IMR-90 (cell line): ENCODE results near the gene HYPK. TPM values are rescaled to one million over a fixed set of nuclear protein-coding genes. Genes with fewer than 3 reads are reported as not detected.
"Not testable (repeated sequence)": the region's sequence is repeated elsewhere in the genome, so short reads cannot be mapped to it uniquely, and the experiment has no call there.

Experiments used
- ATAC-seq: fragments of 200-7000 bp; cut with Tn5 transposase; 2 replicates; pipeline ENCODE4 v1.9.1; 2020; ENCODE audit warnings: low read depth, mild to moderate bottlenecking, moderate library complexity
- BruUV-seq: library from RNA; stranded (reverse); fragments of 400-500 nt; replicated peaks from 2 replicates; lab custom pipeline; 2021; lab: Mats Ljungman, UMichigan
- CTCF ChIA-PET: fragments of 300-600 bp; formaldehyde crosslinking; extraction: SDS; loops from one replicate; lab custom pipeline; 2021; ENCODE audit warnings: antibody characterized with exemption; lab: Yijun Ruan, JAX
- POLR2A ChIA-PET: fragments of 300-600 bp; sonication (Branson Sonifier 250); formaldehyde crosslinking; loops from one replicate; lab custom pipeline; 2022; ENCODE audit warnings: antibody characterized with exemption; ENCODE audit not compliant: unreplicated experiment; lab: Charles Lee
- DNase-seq: peaks from one replicate; pipeline ENCODE4 v3.0.0; 2013
- H2AFZ ChIP-seq: replicated peaks from 2 replicates; pipeline ENCODE3; 2013; ENCODE audit warnings: low read length, mild to moderate bottlenecking; ENCODE audit not compliant: poor library complexity
- H2AK5ac ChIP-seq: 2 replicates; pipeline ENCODE4 v1.6.1; 2013; ENCODE audit warnings: low read depth, low read length, inconsistent platforms
- H2AK9ac ChIP-seq: replicated peaks from 2 replicates; pipeline ENCODE3; 2013; ENCODE audit warnings: mild to moderate bottlenecking, low read depth, low read length, moderate library complexity; ENCODE audit not compliant: poor library complexity
- H2BK120ac ChIP-seq: 2 replicates; pipeline ENCODE4 v1.6.1; 2013; ENCODE audit warnings: low read depth, low read length, inconsistent platforms
- H2BK15ac ChIP-seq: 3 replicates; pipeline ENCODE4 v1.6.1; 2013; ENCODE audit warnings: low read depth, low read length, inconsistent platforms
- H2BK20ac ChIP-seq: 2 replicates; pipeline ENCODE4 v1.6.1; 2013; ENCODE audit warnings: low read depth, mild to moderate bottlenecking, inconsistent platforms, low read length, moderate library complexity
- H2BK5ac ChIP-seq: 2 replicates; pipeline ENCODE4 v1.6.1; 2013; ENCODE audit warnings: mild to moderate bottlenecking, low read depth, low read length, inconsistent platforms; ENCODE audit not compliant: poor library complexity, severe bottlenecking
- H3K14ac ChIP-seq: replicated peaks from 2 replicates; pipeline ENCODE4 v1.6.1; 2013; ENCODE audit warnings: low read depth, low read length, inconsistent platforms
- H3K18ac ChIP-seq: 2 replicates; pipeline ENCODE4 v1.6.1; 2013; ENCODE audit warnings: low read depth, low read length, control low read depth
- H3K23ac ChIP-seq: 2 replicates; pipeline ENCODE4 v1.6.1; 2013; ENCODE audit warnings: low read depth, low read length, inconsistent platforms
- H3K27ac ChIP-seq: 2 replicates; pipeline ENCODE4 v1.5.1; 2013; ENCODE audit warnings: mild to moderate bottlenecking, control low read depth, low read length; ENCODE audit not compliant: insufficient read depth
- H3K27me3 ChIP-seq: 2 replicates; pipeline ENCODE4 v1.6.1; 2013; ENCODE audit warnings: low read length; ENCODE audit not compliant: control insufficient read depth, insufficient read depth
- H3K36me3 ChIP-seq: 2 replicates; pipeline ENCODE4 v1.6.1; 2013; ENCODE audit warnings: low read length, mixed read lengths; ENCODE audit not compliant: control insufficient read depth, insufficient read depth
- H3K4ac ChIP-seq: 2 replicates; pipeline ENCODE4 v1.6.1; 2013; ENCODE audit warnings: low read depth, low read length, inconsistent platforms
- H3K4me1 ChIP-seq: 2 replicates; pipeline ENCODE4 v1.6.1; 2013; ENCODE audit warnings: low read length, mixed read lengths; ENCODE audit not compliant: control insufficient read depth, insufficient read depth
- H3K4me2 ChIP-seq: 2 replicates; pipeline ENCODE4 v1.6.1; 2013; ENCODE audit warnings: low read depth, mild to moderate bottlenecking, control low read depth, low read length, moderate library complexity
- H3K4me3 ChIP-seq: 2 replicates; pipeline ENCODE4 v1.5.1; 2013; ENCODE audit warnings: low read depth, mild to moderate bottlenecking, control low read depth, low read length, moderate library complexity; ENCODE audit not compliant: insufficient read depth
- H3K56ac ChIP-seq: 2 replicates; pipeline ENCODE4 v1.6.1; 2013; ENCODE audit warnings: low read length, inconsistent platforms; ENCODE audit not compliant: insufficient read depth; ENCODE audit errors: extremely low read depth
- H3K79me1 ChIP-seq, 2 experiments: 2 replicates each; pipeline ENCODE4 v1.6.1; 2013; ENCODE audit warnings: low read length in 2 of 2, inconsistent platforms in 1 of 2, low read depth in 1 of 2
- H3K9ac ChIP-seq: 2 replicates; pipeline ENCODE4 v1.6.1; 2013; ENCODE audit warnings: low read depth, low read length, control low read depth
- H3K9me1 ChIP-seq: 2 replicates; pipeline ENCODE4 v1.6.1; 2013; ENCODE audit warnings: low read length, inconsistent platforms; ENCODE audit not compliant: insufficient read depth
- H3K9me3 ChIP-seq: 2 replicates; pipeline ENCODE4 v1.6.1; 2013; ENCODE audit warnings: low read length; ENCODE audit not compliant: control insufficient read depth, insufficient read depth
- H4K20me1 ChIP-seq: 2 replicates; pipeline ENCODE4 v1.6.1; 2013; ENCODE audit warnings: low read length, inconsistent platforms; ENCODE audit not compliant: insufficient read depth
- H4K5ac ChIP-seq: 2 replicates; pipeline ENCODE4 v1.6.1; 2013; ENCODE audit warnings: mild to moderate bottlenecking, low read depth, low read length, control low read depth
- H4K8ac ChIP-seq, 2 experiments: 2 replicates each; pipeline ENCODE4 v1.6.1; 2013; ENCODE audit warnings: low read depth in 2 of 2, low read length in 2 of 2, control low read depth in 1 of 2, inconsistent platforms in 1 of 2
- H4K91ac ChIP-seq: 2 replicates; pipeline ENCODE4 v1.6.1; 2013; ENCODE audit warnings: low read depth, low read length, inconsistent platforms; ENCODE audit not compliant: insufficient read depth
- WGBS, 2 experiments: methylation state at CpG; one replicate each; pipeline versions ENCODE4 v1.1.5 to v1.1.7; 2013; ENCODE audit warnings: missing lambda C conversion rate in 2 of 2; ENCODE audit not compliant: insufficient read length in 1 of 2; ENCODE audit errors: extremely low coverage in 2 of 2; 5-methylcytosine and 5-hydroxymethylcytosine counted together
- dilution Hi-C: fragments of 300-500 bp; cut with HindIII; formaldehyde crosslinking; loops from one replicate; pipeline ENCODE4 v1.14.3; 2018; ENCODE audit warnings: low sequenced_read_pairs; ENCODE audit not compliant: unreplicated experiment
- in situ Hi-C: fragments of 300-500 bp; cut with MboI; formaldehyde crosslinking; loops from 3 replicates; pipeline ENCODE4 v1.14.3; 2019; ENCODE audit warnings: low sequenced_read_pairs, inconsistent platforms, mixed read lengths
- intact Hi-C: fragments of 100-400 bp; cut with micrococcal nuclease; formaldehyde crosslinking; loops from 2 replicates; pipeline ENCODE4 v1.10.0; 2022
- polyA plus RNA-seq, 3 experiments: library from polyadenylated mRNA; depleted of rRNA; stranded (reverse); fragments of >200 nt; gene quantifications; 2 replicates each; pipeline ENCODE4 v1.2.3, GENCODE V29; 2012; ENCODE audit warnings: low replicate concordance in 1 of 3
- total RNA-seq: library from RNA; depleted of rRNA; stranded (reverse); fragments of >200 nt; gene quantifications from 2 replicates; pipeline ENCODE4 v1.2.3, GENCODE V29; 2012

HYPK gene
- total and polyA plus RNA-seq, 2 of the 4 experiments (the other 2 are of a cell fraction), result 1.4 to 9.1 TPM

DNA sequence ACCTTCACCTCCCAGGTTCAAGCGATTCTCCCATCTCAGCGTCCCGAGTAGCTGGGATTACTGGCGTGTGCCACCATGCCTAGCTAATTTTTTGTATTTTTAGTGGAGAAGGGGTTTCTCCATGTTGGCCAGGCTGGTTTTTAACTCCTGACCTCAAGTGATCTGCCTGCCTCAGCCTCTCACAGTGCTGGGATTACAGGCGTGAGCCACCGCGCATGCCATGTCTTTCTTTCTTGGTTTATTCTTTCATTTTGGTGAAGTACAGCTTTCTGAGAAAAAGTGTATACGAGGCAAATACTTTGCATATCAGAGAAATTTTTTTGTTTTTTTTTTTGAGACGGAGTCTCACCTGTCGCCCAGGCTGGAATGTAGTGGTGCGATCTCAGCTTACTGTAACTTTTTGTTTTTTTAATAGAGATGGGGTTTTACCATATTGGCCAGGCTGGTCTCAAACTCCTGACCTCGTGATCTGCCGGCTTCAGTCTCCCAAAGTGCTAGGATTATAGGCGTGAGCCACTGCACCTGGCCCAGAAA is 31.2 kb downstream of the HYPK start:
- H3K27me3 ChIP-seq, ATAC-seq, H3K4me3 ChIP-seq, H2AK5ac ChIP-seq, H3K23ac ChIP-seq, H3K27ac ChIP-seq, POLR2A ChIA-PET, H3K4ac ChIP-seq, H4K91ac ChIP-seq, H2BK15ac ChIP-seq, H2BK120ac ChIP-seq, H3K56ac ChIP-seq, H2AFZ ChIP-seq, H4K5ac ChIP-seq, BruUV-seq, H3K36me3 ChIP-seq, DNase-seq, intact Hi-C loops, H3K9ac ChIP-seq, H2AK9ac ChIP-seq, H3K4me1 ChIP-seq, H3K18ac ChIP-seq, in situ Hi-C loops, H3K9me3 ChIP-seq, H4K8ac ChIP-seq, H2BK20ac ChIP-seq, dilution Hi-C loops, H3K14ac ChIP-seq, H2BK5ac ChIP-seq, H3K4me2 ChIP-seq, H4K20me1 ChIP-seq, H3K9me1 ChIP-seq: not testable (repeated sequence)
- H3K79me1 ChIP-seq, result peaks cover 0 to 39% of the 10 kb centered on the region in 2 experiments; a peak in 3 of 4 replicates
- WGBS, 2 experiments, result 100% methylated on average over 4 of the region's 14 CpGs; no CpG with 5 or more reads in 1 of the 2 experiments
- CTCF ChIA-PET, result interaction anchor here (0.7 kb wide), 1 partner anchor 178 kb away, joined by 3 read pairs; no protein-coding TSS in a partner anchor

DNA sequence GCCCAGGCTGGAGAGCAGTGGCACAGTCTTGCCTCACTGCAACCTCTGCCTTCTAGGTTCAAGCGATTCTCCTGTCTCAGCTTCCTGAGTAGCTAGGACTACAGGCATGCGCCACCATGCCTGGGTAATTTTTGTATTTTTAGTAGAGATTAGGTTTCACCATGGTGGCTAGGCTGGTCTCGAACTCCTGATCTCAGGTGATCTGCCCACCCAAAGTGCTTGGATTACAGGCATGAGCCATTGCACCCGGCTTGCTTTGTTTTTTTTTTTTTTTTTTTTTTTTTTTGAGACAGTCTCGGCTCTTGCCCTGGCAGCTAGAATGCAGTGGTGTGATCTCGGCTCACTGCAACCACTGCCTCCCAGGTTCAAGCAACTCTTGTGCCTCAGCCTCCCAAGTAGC is 32.1 kb downstream of the HYPK start:
- H2AFZ ChIP-seq, H4K20me1 ChIP-seq, H4K91ac ChIP-seq, in situ Hi-C loops, H3K9me3 ChIP-seq, H3K27me3 ChIP-seq, H3K18ac ChIP-seq, intact Hi-C loops, H3K4me3 ChIP-seq, dilution Hi-C loops, H2BK15ac ChIP-seq, H2BK5ac ChIP-seq, H4K5ac ChIP-seq, POLR2A ChIA-PET, H3K9ac ChIP-seq, H2BK120ac ChIP-seq, H3K27ac ChIP-seq, H3K4ac ChIP-seq, H2AK9ac ChIP-seq, ATAC-seq, H3K14ac ChIP-seq, H3K4me1 ChIP-seq, H2BK20ac ChIP-seq, BruUV-seq, H3K4me2 ChIP-seq, H3K56ac ChIP-seq, H3K36me3 ChIP-seq, CTCF ChIA-PET, DNase-seq, H3K9me1 ChIP-seq, H2AK5ac ChIP-seq, H3K23ac ChIP-seq: not testable (repeated sequence)
- no CpG with 5 or more reads among the region's 6 CpGs for WGBS, 2 experiments
- Histone ChIP-seq H3K79me1 (peaks cover 0 to 35% of the 10 kb centered on the region in 2 experiments; a peak in 3 of 4 replicates), H4K8ac (peak overlapping the region in 1 of 2 experiments; percentile 66; a peak in 1 of 4 replicates)
